HG02840 (cell line): Measurements from ENCODE around the gene PRAMEF5.
"Not testable (repeated sequence)": the region's sequence is repeated elsewhere in the genome, so short reads cannot be mapped to it uniquely, and the experiment has no call there.

Experiments
- ATAC-seq: cut with Tn5 transposase; IDR thresholded peaks from one replicate; pipeline ENCODE4 v1.9.1; 2021; ENCODE audit warnings: mild to moderate bottlenecking, moderate library complexity, moderate number of reproducible peaks; ENCODE audit not compliant: unreplicated experiment, low FRiP score

PRAMEF5 gene

DNA sequence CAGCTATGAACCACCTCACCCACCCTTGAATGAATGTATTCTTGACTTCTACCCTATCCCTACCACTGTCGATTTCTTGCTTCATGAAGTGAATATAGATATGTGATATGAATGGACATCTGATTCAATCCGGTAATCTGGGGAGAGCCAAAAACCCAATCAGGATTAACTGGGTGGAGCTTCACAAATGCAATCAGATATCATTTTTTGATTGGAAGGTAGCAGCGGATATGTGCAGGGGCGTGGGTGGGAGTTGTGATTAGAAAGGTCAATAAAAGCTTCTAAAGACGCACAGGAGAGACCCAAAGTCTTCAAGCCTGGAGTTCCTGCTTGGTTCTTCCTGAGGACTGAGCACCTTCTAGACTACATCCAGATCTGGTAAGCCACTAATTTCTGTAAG, at the start of gene PRAMEF5:
PRAMEF5 (plus strand) TSS at position 301 of the 400 bp plus-strand sequence. CDS start 5,071 bp downstream, outside the sequence.
- not testable (repeated sequence) for ATAC-seq

- not testable (repeated sequence) for ATAC-seq
Measured at GRCh38 chr1:13208712-13209111, 45.3 kb upstream of the PRAMEF5 start.

- not testable (repeated sequence) for ATAC-seq
Measured at GRCh38 chr1:13216619-13217018, 37.4 kb upstream of the PRAMEF5 start.

DNA sequence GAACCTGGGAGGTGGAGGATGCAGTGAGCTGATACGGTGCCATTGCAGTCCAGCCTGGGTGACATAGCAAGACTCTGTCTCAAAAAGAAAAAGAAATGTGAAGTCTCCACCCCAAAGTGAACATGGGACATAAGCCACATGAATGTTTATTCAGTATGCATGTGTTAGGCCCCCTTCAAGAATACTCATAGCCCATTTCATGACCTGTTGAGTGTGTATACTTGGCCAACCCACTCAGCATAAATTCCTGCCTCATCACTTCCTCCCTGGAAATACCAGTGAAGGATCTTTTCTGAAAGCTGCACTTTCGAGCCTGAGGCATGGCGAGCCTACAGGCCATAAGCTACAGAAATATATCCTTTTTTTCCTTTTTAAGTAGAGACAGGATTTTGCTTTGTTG, 34.8 kb upstream of the PRAMEF5 start:
- ATAC-seq = not testable (repeated sequence)

DNA sequence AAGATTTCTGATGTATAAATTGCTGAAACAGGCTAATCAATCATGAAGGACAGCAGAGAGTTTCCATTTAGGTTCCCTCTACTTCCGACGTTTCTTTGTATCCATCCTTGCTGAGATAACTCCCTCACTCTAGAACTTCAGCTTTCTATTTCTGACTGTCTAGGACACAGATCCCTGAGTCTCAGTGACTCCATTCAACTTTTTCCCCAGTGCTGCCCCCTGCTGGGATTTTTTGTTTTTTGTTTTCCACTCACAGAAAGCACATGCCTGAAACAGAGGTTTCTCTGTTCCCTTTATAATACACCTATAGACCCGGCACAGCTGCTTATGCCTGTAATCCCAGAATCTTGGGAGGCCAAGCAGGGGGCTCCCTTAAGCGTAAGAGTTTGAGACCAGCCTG, 31.2 kb upstream of the PRAMEF5 start:
- not testable (repeated sequence) for ATAC-seq

DNA sequence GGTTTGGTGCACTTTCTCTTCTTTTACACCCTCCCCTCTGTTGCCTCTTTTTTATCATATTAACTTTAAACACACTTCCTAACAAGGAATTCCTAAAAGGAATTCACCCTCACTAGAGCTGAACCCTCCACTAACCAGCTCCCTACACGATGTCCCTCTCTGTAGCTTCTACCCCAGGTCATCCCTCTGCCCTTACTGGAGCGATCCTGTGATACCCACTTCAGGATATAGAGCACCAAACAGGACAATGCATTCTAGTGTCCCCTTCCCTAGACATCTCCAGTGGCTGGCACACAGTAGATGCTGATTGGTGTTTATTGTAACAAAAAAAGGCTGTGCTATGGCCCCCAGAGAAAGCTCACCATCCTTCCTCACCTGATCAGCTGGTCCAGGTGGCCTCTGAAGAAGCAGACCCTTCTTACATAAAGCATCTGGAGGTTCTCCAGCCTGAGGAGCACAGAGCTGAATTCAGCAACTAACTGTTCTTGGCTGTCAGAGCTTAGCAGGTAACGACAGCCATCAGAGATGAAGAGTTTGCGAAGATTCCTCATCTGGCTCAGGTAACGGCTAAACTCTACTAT, 29.4 kb upstream of the PRAMEF5 start:
- no peak for ATAC-seq

- not testable (repeated sequence) for ATAC-seq
Measured at GRCh38 chr1:13225675-13226204, 28.3 kb upstream of the PRAMEF5 start, which contains the start of gene PRAMEF18. PRAMEF18 (minus strand) TSS chr1:13226154; CDS start chr1:13226106, 48 bp downstream.

DNA sequence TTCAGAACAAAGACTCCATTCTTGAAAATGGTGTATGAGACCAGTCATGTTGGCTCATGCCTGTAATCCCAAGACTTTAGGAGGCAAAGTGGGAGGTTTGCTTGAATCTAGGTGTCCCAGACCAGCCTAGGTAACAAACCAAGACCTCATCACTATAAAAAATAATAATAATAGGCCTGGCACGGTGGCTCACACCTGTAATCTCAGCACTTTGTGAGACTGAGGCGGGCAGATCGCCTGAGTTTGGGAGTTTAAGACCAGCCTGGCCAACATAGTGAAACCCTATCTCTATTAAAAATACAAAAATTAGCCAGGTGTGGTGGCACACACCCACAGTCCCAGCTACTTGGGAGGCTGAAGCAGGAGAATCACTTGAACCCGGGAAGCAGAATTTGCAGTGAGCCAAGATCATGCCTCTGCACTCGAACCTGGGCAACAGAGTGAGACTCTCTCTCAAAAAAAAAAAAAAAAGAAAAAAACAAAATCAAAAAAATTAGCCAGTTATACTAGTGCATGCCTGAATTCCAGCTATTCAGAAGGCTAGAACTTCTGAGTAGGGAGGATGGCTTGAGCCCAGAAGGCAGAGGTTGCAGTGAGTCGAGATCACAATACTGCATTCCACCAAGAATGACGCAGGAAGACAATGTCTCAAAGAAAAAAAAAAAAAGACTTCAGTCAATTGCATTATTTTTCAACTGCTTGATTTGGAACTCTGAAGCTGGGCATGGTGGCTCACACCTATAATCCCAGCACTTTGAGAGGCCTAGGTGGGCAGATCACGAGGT, 26.5 kb upstream of the PRAMEF5 start:
- ATAC-seq = not testable (repeated sequence)

GRCh38 chr1:13228343-13228781, 25.6 kb upstream of the PRAMEF5 start:
- no peak for ATAC-seq

- not testable (repeated sequence) for ATAC-seq
Measured at GRCh38 chr1:13230096-13230495, 23.9 kb upstream of the PRAMEF5 start.

DNA sequence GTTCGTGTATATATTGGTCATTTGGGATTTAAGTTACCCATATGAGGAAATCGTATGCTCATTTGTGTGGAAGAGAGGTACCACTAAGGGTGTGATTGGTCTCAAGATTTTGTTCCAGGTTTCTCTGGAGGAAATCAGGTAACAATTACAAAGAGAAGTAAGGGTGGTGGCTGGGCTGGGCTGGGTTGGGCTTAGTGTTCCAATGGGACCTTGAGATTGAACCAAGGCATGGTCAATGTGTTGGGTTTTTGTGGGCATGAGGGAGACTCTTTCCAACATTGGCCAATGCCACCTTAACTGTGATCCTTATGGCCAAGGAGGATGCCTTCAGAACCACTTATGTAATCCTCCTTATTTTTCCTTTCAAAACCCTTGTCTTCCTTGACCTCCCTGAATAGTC, 23.4 kb upstream of the PRAMEF5 start:
- ATAC-seq = not testable (repeated sequence)

GRCh38 chr1:13231061-13231750, 22.8 kb upstream of the PRAMEF5 start:
- not testable (repeated sequence) for ATAC-seq

GRCh38 chr1:13232056-13232455, 21.9 kb upstream of the PRAMEF5 start:
- ATAC-seq = not testable (repeated sequence)

GRCh38 chr1:13234057-13234456, 19.9 kb upstream of the PRAMEF5 start:
- not testable (repeated sequence) for ATAC-seq

GRCh38 chr1:13237572-13237971, 16.4 kb upstream of the PRAMEF5 start:
- not testable (repeated sequence) for ATAC-seq

DNA sequence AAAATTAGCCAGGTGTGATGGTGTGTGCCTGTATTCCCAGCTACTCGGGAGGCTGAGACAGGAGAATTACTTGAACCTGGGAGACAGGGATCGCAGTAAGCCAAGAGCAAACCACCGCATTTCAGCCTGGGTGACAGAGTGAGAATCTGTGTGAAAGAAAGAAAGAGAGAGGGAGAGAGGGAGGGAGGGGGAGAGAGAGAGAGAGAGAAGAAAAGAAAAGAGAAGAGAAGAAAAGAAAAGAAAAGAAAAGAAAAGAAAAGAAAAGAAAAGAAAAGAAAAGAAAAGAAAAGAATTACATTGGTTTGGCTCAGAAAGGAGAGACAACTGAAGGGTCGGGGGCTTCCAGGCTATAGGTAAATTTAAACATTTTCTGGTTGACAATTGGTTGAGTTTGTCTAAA, 14.4 kb upstream of the PRAMEF5 start:
- not testable (repeated sequence) for ATAC-seq

GRCh38 chr1:13243536-13244263, 10.3 kb upstream of the PRAMEF5 start:
- ATAC-seq = not testable (repeated sequence)

DNA sequence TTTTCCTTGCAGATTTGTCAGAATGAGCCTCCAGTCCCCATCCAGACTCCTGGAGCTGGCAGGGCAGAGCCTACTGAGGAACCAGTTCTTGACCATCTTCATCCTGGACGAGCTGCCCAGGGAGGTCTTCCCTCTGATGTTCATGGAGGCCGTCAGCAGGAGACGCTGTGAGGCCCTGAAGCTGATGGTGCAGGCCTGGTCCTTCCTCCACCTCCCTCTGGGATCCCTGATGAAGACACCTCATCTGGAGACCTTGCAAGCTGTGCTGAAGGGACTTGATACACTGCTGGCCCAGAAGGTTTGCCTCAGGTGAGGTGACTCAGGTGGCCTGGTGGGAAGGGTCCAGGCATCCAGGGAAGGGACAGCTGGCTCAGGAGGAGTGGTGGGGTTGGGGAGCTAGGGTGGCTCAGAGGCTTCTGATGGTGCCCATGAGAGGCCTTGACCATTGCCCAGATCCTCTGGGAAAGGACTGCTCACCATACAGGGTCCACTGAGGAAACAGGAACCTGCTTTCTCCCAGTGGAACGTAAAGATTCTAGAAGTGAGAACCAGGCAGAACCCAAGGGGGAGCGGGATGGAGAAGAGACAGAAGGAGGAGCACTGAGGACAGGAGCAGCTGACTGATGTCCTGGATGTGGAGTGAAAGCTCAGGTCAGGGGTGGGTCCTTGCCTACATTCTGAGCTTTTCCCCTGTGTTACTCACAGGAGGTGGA, 8.0 kb upstream of the PRAMEF5 start:
- not testable (repeated sequence) for ATAC-seq

DNA sequence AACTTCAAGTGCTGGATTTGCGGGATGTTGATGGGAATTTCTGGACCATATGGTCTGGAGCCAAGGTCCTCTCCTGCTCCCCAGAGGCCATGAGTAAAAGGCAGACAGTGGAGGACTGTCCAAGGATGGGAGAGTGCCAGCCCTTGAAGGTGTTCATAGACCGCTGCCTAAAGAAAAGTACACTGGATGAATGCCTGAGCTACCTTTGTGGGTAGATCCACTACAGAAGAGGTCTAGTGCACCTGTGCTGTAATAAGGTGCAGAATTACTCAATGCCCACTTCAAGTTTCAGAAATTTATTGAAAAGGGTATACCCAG, 7.5 kb upstream of the PRAMEF5 start:
- ATAC-seq = not testable (repeated sequence)

- ATAC-seq = not testable (repeated sequence)
Measured at GRCh38 chr1:13247122-13247521, 6.9 kb upstream of the PRAMEF5 start.
